Measurements from ENCODE around the gene TLE3. TPM values are rescaled to one million over a fixed set of nuclear protein-coding genes. Genes with fewer than 3 reads are reported as not detected.

Gene TLE3
- total and polyA plus RNA-seq, 2 of the 13 experiments (the other 11 are each of a cell fraction or from before 2014, with no cell fraction given) = 11.9 to 13.8 TPM

- TF ChIP-seq ZXDC (CRISPR knock-in tag; IDR thresholded peaks at IDR 0.05) (no peak), MED1 (CRISPR knock-in tag; IDR thresholded peaks at IDR 0.05) (no peak), GATAD2A (CRISPR knock-in tag; IDR thresholded peaks at IDR 0.05) (no peak)
These were observed 27.9 kb upstream of the TLE3 start (continued) for GRCh38 chr15:70125605-70126004.

GRCh38 chr15:70121624-70122302, 24.0 kb upstream of the TLE3 start:
- H3K4me3 ChIP-seq (replicated peaks in 1 of 3; ENCODE audit: insufficient read depth in 1 of 3, low read depth in 2 of 3, low read length in 3 of 3) = no peak overlapping the region
- CTCF ChIA-PET (ENCODE audit: low intra/inter-chr PET ratio, low total read pairs) = no interaction called here

More at GRCh38 chr15:70121624-70122302, 24.0 kb upstream of the TLE3 start:
- Histone ChIP-seq H3K9ac (ENCODE audit: insufficient read depth, low read depth, low read length) (no peak overlapping the region), H3K36me3 (replicated peaks in 1 of 2; ENCODE audit: control insufficient read depth in 1 of 2, insufficient read depth in 2 of 2, low read length in 2 of 2) (no peaks in the 10 kb centered on the region), H2AFZ (ENCODE audit: low read length) (no peak overlapping the region), H4K20me1 (ENCODE audit: insufficient read depth, low read length) (no peaks in the 10 kb centered on the region), H3K9me3 (ENCODE audit: low read length) (no peaks in the 10 kb centered on the region), H3K4me2 (ENCODE audit: low read depth, low read length) (no peak overlapping the region), H3K4me1 (ENCODE audit: insufficient read depth, low read length) (peaks cover 20% of the 10 kb centered on the region), H3K27ac (ENCODE audit: extremely low read length, insufficient read depth, low read length) (no peak overlapping the region), H3K27me3 (ENCODE audit: control insufficient read depth in 1 of 2, insufficient read depth in 2 of 2, low read length in 2 of 2) (peaks cover 2 to 61% of the 10 kb centered on the region in 2 experiments; a peak in 4 of 5 replicates), H3K79me2 (ENCODE audit: insufficient read depth, low read length) (no peaks in the 10 kb centered on the region)
- 1% methylated on average over 8 of the region's 8 CpGs for WGBS (ENCODE audit: low lambda C conversion rate)
- intact Hi-C loops (cut with micrococcal nuclease; ENCODE audit: unreplicated experiment) (loop anchor here (10.0 kb wide), 1 partner anchor 73 kb away; no protein-coding TSS in a partner anchor), in situ Hi-C loops (cut with HindIII; ENCODE audit: extremely low pct_ligation_motif_present, low pct_unique_long_range_greater_than_20kb) (no loop called here)
- no TSS peak for BruUV-seq (replicated peaks)
- DNase-seq (ENCODE audit: low spot score) (no peak), ATAC-seq (0 out of 3 replicates have a peak, but pooled peaks have one; percentile 24), FAIRE-seq (no peak)
- POLR2A ChIA-PET = no interaction called here
- TF ChIP-seq MYC (CRISPR knock-in tag; IDR thresholded peaks at IDR 0.05; ENCODE audit: borderline replicate concordance) (no peak), STAG1 (CRISPR knock-in tag; IDR thresholded peaks at IDR 0.05) (peak; percentile 39)
